Prostate gland (tissue), 2 donors: ENCODE data around the gene SRBD1. TPM values are rescaled to one million over a fixed set of nuclear protein-coding genes. Genes with fewer than 3 reads are reported as not detected.

Source experiments
- DNase-seq: peaks from one replicate; pipeline ENCODE4 v3.0.0-alpha.2; 2019; ENCODE audit warnings: low spot score
- H3K27ac ChIP-seq, 2 donors: fragments of 200-600 bp; sonication (generic); 2 replicates each; pipeline ENCODE4 v1.5.1; 2017 to 2019
- H3K27me3 ChIP-seq: fragments of 200-600 bp; sonication (generic); replicated peaks from 2 replicates; pipeline ENCODE4 v1.5.1; 2019; ENCODE audit not compliant: insufficient read depth
- H3K36me3 ChIP-seq, 2 donors: fragments of 200-600 bp; sonication (generic); 1 replicate in 1 of 2; 2 replicates in 1 of 2; pipeline versions ENCODE4 v1.5.1 to v1.8.1; 2017 to 2019
- H3K4me1 ChIP-seq: fragments of 200-600 bp; sonication (generic); replicated peaks from 2 replicates; pipeline ENCODE4 v1.5.1; 2019
- H3K4me3 ChIP-seq, 2 donors: fragments of 200-600 bp; sonication (generic); 2 replicates each; pipeline ENCODE4 v1.5.1; 2017 to 2019
- H3K9me3 ChIP-seq: fragments of 200-600 bp; sonication (generic); 2 replicates; pipeline ENCODE4 v1.5.1; 2017
- CTCF ChIP-seq, 4 experiments: fragments of 200-600 bp in 2 of 4; fragments of 450-650 bp in 2 of 4; sonication (generic) in 2 of 4; IDR thresholded peaks; 1 replicate in 3 of 4; 2 replicates in 1 of 4; pipeline ENCODE4 v1.5.1; 2016 to 2019; ENCODE audit warnings: antibody characterized with exemption in 4 of 4, mild to moderate bottlenecking in 2 of 4, moderate library complexity in 2 of 4
- POLR2A ChIP-seq: fragments of 450-650 bp; IDR thresholded peaks from one replicate; pipeline ENCODE4 v1.6.1; 2016; ENCODE audit warnings: antibody characterized with exemption, mild to moderate bottlenecking
- POLR2AphosphoS5 ChIP-seq: sonication (generic); formaldehyde crosslinking; IDR thresholded peaks from one replicate; pipeline ENCODE4 v1.6.1; 2017; ENCODE audit warnings: antibody characterized with exemption
- WGBS: methylation state at CpG from one replicate; pipeline ENCODE4 v1.1.5; 2018; 5-methylcytosine and 5-hydroxymethylcytosine counted together
- intact Hi-C: fragments of 100-400 bp; cut with DNase I; formaldehyde crosslinking; loops from one replicate; pipeline ENCODE4 v1.14.2; 2022
- total RNA-seq, 2 donors: library from RNA; depleted of rRNA; stranded (reverse); fragments of >200 nt; gene quantifications; one replicate each; pipeline ENCODE4 v1.1.0, GENCODE V29; 2016

Gene SRBD1
- total RNA-seq, 2 donors from 2014 or later: 16.5 to 25.9 TPM

GRCh38 chr2:45422921-45423320 lies 188.1 kb downstream of the SRBD1 start:
- no peak overlapping the region for H3K4me3 ChIP-seq
- no peak for TF ChIP-seq POLR2A
- no peak for TF ChIP-seq POLR2AphosphoS5
- no peak for TF ChIP-seq CTCF (IDR thresholded peaks at IDR 0.05)
- no peak overlapping the region for H3K27ac ChIP-seq
- no peaks in the 10 kb centered on the region for H3K27me3 ChIP-seq
- no peaks in the 10 kb centered on the region for H3K9me3 ChIP-seq
- DNase-seq: no peak
- no peaks in the 10 kb centered on the region for H3K4me1 ChIP-seq
- intact Hi-C loops: no loop called here
- 75% methylated on average over 2 of the region's 2 CpGs for WGBS
- no peaks in the 10 kb centered on the region for H3K36me3 ChIP-seq

- WGBS: 72% methylated on average over 3 of the region's 3 CpGs
- no peak for DNase-seq
- TF ChIP-seq POLR2AphosphoS5 (no peak), CTCF (IDR thresholded peaks at IDR 0.05) (no peak), POLR2A (no peak)
- Histone ChIP-seq H3K4me1 (no peaks in the 10 kb centered on the region), H3K4me3 (no peak overlapping the region), H3K9me3 (no peaks in the 10 kb centered on the region), H3K27me3 (no peaks in the 10 kb centered on the region), H3K27ac (no peak overlapping the region), H3K36me3 (no peaks in the 10 kb centered on the region)
- intact Hi-C loops: no loop called here
Measured at GRCh38 chr2:45418532-45418931, 192.5 kb downstream of the SRBD1 start.

- no peak for TF ChIP-seq CTCF (IDR thresholded peaks at IDR 0.05)
- no peak for TF ChIP-seq POLR2AphosphoS5
- TF ChIP-seq POLR2A: no peak
- WGBS: 98% methylated on average over 2 of the region's 5 CpGs
- no peaks in the 10 kb centered on the region for H3K9me3 ChIP-seq
- H3K36me3 ChIP-seq: no peaks in the 10 kb centered on the region
- no peaks in the 10 kb centered on the region for H3K27me3 ChIP-seq
- no peak overlapping the region for H3K4me3 ChIP-seq
- no peak for DNase-seq
- no peaks in the 10 kb centered on the region for H3K4me1 ChIP-seq
- intact Hi-C loops: no loop called here
- H3K27ac ChIP-seq: no peak overlapping the region
Measured at GRCh38 chr2:45415534-45416123, 195.4 kb downstream of the SRBD1 start.

- DNase-seq: no peak
- 26% methylated on average over 2 of the region's 2 CpGs for WGBS
- H3K4me3 ChIP-seq: no peak overlapping the region
- intact Hi-C loops: loop anchor here (5.0 kb wide), 1 partner anchor 44 kb away; no protein-coding TSS in a partner anchor
- TF ChIP-seq CTCF (IDR thresholded peaks at IDR 0.05) (no peak), POLR2AphosphoS5 (no peak), POLR2A (no peak)
- no peaks in the 10 kb centered on the region for H3K4me1 ChIP-seq
- H3K9me3 ChIP-seq: no peaks in the 10 kb centered on the region
- no peak overlapping the region for H3K27ac ChIP-seq
- no peaks in the 10 kb centered on the region for H3K27me3 ChIP-seq
- no peaks in the 10 kb centered on the region for H3K36me3 ChIP-seq
Measured at GRCh38 chr2:45412754-45413379, 198.2 kb downstream of the SRBD1 start.

- TF ChIP-seq CTCF (IDR thresholded peaks at IDR 0.05) (no peak), POLR2AphosphoS5 (no peak)
- Histone ChIP-seq H3K36me3 (no peaks in the 10 kb centered on the region), H3K4me1 (no peaks in the 10 kb centered on the region), H3K4me3 (no peak overlapping the region), H3K9me3 (no peaks in the 10 kb centered on the region), H3K27me3 (no peaks in the 10 kb centered on the region), H3K27ac (no peak overlapping the region)
- no peak for DNase-seq
- intact Hi-C loops: loop anchor here (5.0 kb wide), 1 partner anchor 48 kb away; no protein-coding TSS in a partner anchor
- 95% methylated on average over 1 of the region's 1 CpG for WGBS
Measured at GRCh38 chr2:45409677-45410076, 201.4 kb downstream of the SRBD1 start.
